ENCODE data around the gene AHSG. TPM values are rescaled to one million over a fixed set of nuclear protein-coding genes. Genes with fewer than 3 reads are reported as not detected.

The AHSG gene
- polyA plus RNA-seq, 1 donor = 1.8 TPM

- Histone ChIP-seq H3K9me3 (ENCODE audit: control insufficient read depth, low read depth, low read length) (no peaks in the 10 kb centered on the region), H3K4me3 (ENCODE audit: low read length) (no peak overlapping the region), H3K36me3 (ENCODE audit: control insufficient read depth, insufficient read depth, low read length) (no peaks in the 10 kb centered on the region), H3K4me1 (ENCODE audit: control insufficient read depth, insufficient read depth, low read length) (no peaks in the 10 kb centered on the region), H3K27ac (ENCODE audit: low read length) (no peak overlapping the region), H3K27me3 (ENCODE audit: control insufficient read depth, insufficient read depth, low read length) (no peaks in the 10 kb centered on the region)
- DNase-seq = no peak
These were observed 28.1 kb downstream of the AHSG start for GRCh38 chr3:186640929-186641328.

- H3K4me1 ChIP-seq (ENCODE audit: control insufficient read depth, insufficient read depth, low read length) = no peaks in the 10 kb centered on the region
- H3K27me3 ChIP-seq (ENCODE audit: control insufficient read depth, insufficient read depth, low read length) = no peaks in the 10 kb centered on the region
- no peaks in the 10 kb centered on the region for H3K36me3 ChIP-seq (ENCODE audit: control insufficient read depth, insufficient read depth, low read length)
- DNase-seq = no peak
- H3K9me3 ChIP-seq (ENCODE audit: control insufficient read depth, low read depth, low read length) = no peaks in the 10 kb centered on the region
- H3K4me3 ChIP-seq (ENCODE audit: low read length) = no peak overlapping the region
- WGBS (ENCODE audit: insufficient coverage, low lambda C conversion rate) = no CpG with 5 or more reads among the region's 3 CpGs
- no peak overlapping the region for H3K27ac ChIP-seq (ENCODE audit: low read length)
These were observed 29.2 kb downstream of the AHSG start for GRCh38 chr3:186642014-186642413.

- DNase-seq = no peak
- no peaks in the 10 kb centered on the region for H3K27me3 ChIP-seq (ENCODE audit: control insufficient read depth, insufficient read depth, low read length)
- H3K36me3 ChIP-seq (ENCODE audit: control insufficient read depth, insufficient read depth, low read length) = no peaks in the 10 kb centered on the region
- H3K4me1 ChIP-seq (ENCODE audit: control insufficient read depth, insufficient read depth, low read length) = no peaks in the 10 kb centered on the region
- no peak overlapping the region for H3K4me3 ChIP-seq (ENCODE audit: low read length)
- WGBS (ENCODE audit: insufficient coverage, low lambda C conversion rate) = 20% methylated on average over 1 of the region's 1 CpG
- H3K9me3 ChIP-seq (ENCODE audit: control insufficient read depth, low read depth, low read length) = no peaks in the 10 kb centered on the region
- no peak overlapping the region for H3K27ac ChIP-seq (ENCODE audit: low read length)
These were observed 30.6 kb downstream of the AHSG start for GRCh38 chr3:186643493-186643892.

DNA sequence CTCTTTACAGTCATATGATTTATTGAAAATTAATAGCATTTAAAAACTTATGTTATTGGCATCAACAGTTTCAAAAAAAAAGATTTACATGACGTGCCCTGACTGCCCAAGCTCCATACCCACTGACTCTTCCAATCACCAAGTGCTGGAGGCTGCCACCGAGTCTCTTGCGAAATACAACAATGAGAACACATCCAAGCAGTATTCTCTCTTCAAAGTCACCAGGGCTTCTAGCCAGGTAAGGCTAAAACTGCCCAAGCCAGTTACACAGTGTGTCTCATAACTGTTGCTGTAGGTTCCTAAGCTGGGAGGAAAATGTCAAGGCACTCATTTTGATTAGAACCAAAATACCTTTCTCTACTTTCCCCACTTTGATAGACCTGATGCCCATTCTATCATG is 31.8 kb downstream of the AHSG start:
- H3K9me3 ChIP-seq (ENCODE audit: control insufficient read depth, low read depth, low read length) = no peaks in the 10 kb centered on the region
- no peak for DNase-seq
- no peaks in the 10 kb centered on the region for H3K36me3 ChIP-seq (ENCODE audit: control insufficient read depth, insufficient read depth, low read length)
- WGBS (ENCODE audit: insufficient coverage, low lambda C conversion rate) = no CpG with 5 or more reads among the region's 3 CpGs
- no peak overlapping the region for H3K4me3 ChIP-seq (ENCODE audit: low read length)
- H3K27me3 ChIP-seq (ENCODE audit: control insufficient read depth, insufficient read depth, low read length) = no peaks in the 10 kb centered on the region
- no peak overlapping the region for H3K27ac ChIP-seq (ENCODE audit: low read length)
- H3K4me1 ChIP-seq (ENCODE audit: control insufficient read depth, insufficient read depth, low read length) = no peaks in the 10 kb centered on the region

GRCh38 chr3:186646106-186646505 is 33.2 kb downstream of the AHSG start:
- Histone ChIP-seq H3K4me3 (ENCODE audit: low read length) (no peak overlapping the region), H3K9me3 (ENCODE audit: control insufficient read depth, low read depth, low read length) (no peaks in the 10 kb centered on the region), H3K36me3 (ENCODE audit: control insufficient read depth, insufficient read depth, low read length) (no peaks in the 10 kb centered on the region), H3K27me3 (ENCODE audit: control insufficient read depth, insufficient read depth, low read length) (no peaks in the 10 kb centered on the region), H3K27ac (ENCODE audit: low read length) (no peak overlapping the region), H3K4me1 (ENCODE audit: control insufficient read depth, insufficient read depth, low read length) (no peaks in the 10 kb centered on the region)
- WGBS (ENCODE audit: insufficient coverage, low lambda C conversion rate) = no CpG with 5 or more reads among the region's 4 CpGs
- no peak for DNase-seq

GRCh38 chr3:186646841-186647240 is 34.0 kb downstream of the AHSG start:
- Histone ChIP-seq H3K36me3 (ENCODE audit: control insufficient read depth, insufficient read depth, low read length) (no peaks in the 10 kb centered on the region), H3K4me1 (ENCODE audit: control insufficient read depth, insufficient read depth, low read length) (no peaks in the 10 kb centered on the region), H3K9me3 (ENCODE audit: control insufficient read depth, low read depth, low read length) (no peaks in the 10 kb centered on the region), H3K4me3 (ENCODE audit: low read length) (no peak overlapping the region), H3K27ac (ENCODE audit: low read length) (no peak overlapping the region), H3K27me3 (ENCODE audit: control insufficient read depth, insufficient read depth, low read length) (no peaks in the 10 kb centered on the region)
- no CpG with 5 or more reads among the region's 1 CpG for WGBS (ENCODE audit: insufficient coverage, low lambda C conversion rate)
- no peak for DNase-seq

DNA sequence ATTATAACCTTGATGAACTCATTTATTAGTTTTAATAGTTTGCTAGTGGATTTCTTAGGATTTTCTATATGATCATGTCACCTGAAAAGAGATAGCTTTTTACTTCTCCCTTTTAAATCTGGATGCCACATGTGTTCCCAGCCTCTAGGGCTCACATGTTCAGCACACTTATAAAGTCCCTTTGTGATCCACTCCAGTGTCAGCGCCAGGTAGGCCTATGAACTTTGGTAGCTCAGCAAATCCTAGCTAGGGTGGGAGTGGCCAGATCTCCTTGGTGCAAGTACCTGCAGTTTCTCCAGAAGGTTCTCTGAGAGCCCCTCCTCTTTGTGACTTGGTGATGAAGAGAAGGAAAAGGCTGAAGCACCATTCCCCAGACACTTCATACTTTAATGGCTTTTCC is 36.0 kb downstream of the AHSG start:
- no CpG with 5 or more reads among the region's 1 CpG for WGBS (ENCODE audit: insufficient coverage, low lambda C conversion rate)
- no peak overlapping the region for H3K4me3 ChIP-seq (ENCODE audit: low read length)
- no peaks in the 10 kb centered on the region for H3K27me3 ChIP-seq (ENCODE audit: control insufficient read depth, insufficient read depth, low read length)
- H3K9me3 ChIP-seq (ENCODE audit: control insufficient read depth, low read depth, low read length) = no peaks in the 10 kb centered on the region
- no peaks in the 10 kb centered on the region for H3K36me3 ChIP-seq (ENCODE audit: control insufficient read depth, insufficient read depth, low read length)
- no peak overlapping the region for H3K27ac ChIP-seq (ENCODE audit: low read length)
- DNase-seq = no peak
- no peaks in the 10 kb centered on the region for H3K4me1 ChIP-seq (ENCODE audit: control insufficient read depth, insufficient read depth, low read length)

GRCh38 chr3:186651678-186652215 is 38.9 kb downstream of the AHSG start:
- Histone ChIP-seq H3K9me3 (ENCODE audit: control insufficient read depth, low read depth, low read length) (no peaks in the 10 kb centered on the region), H3K4me1 (ENCODE audit: control insufficient read depth, insufficient read depth, low read length) (no peaks in the 10 kb centered on the region), H3K27ac (ENCODE audit: low read length) (no peak overlapping the region), H3K36me3 (ENCODE audit: control insufficient read depth, insufficient read depth, low read length) (no peaks in the 10 kb centered on the region), H3K4me3 (ENCODE audit: low read length) (no peak overlapping the region), H3K27me3 (ENCODE audit: control insufficient read depth, insufficient read depth, low read length) (no peaks in the 10 kb centered on the region)
- DNase-seq = no peak
- no CpG with 5 or more reads among the region's 3 CpGs for WGBS (ENCODE audit: insufficient coverage, low lambda C conversion rate)

DNA sequence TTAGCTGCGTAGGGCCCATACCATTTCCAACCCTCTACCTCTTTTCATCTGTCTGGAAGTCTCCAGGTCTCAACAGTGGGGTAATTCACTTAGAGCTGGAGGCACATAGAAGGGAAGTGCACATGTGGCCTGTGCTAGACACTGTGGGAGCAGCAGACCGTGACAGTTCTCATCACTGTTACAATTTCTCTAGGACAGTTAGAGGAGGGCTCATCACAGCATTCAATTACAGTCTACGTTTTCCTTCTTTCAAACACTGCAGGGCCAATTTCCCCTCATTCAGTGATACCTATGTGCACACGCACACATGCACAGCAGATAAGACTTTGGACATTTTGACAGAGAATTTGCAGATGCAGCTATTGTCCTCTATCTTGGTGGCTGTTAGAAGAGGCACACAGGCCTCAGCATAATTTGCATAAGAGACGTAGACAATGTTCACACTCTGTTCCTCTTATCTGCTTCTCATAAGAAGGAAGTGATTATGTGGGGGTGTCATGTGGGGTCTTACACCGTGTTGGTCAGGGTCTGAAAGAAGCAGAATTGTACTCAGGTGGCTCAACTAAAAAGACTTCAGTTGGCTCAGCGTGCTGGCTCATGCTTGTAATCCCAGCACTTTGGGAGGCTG is 40.3 kb downstream of the AHSG start:
- Histone ChIP-seq H3K27ac (ENCODE audit: low read length) (no peak overlapping the region), H3K36me3 (ENCODE audit: control insufficient read depth, insufficient read depth, low read length) (no peaks in the 10 kb centered on the region), H3K4me3 (ENCODE audit: low read length) (no peak overlapping the region), H3K4me1 (ENCODE audit: control insufficient read depth, insufficient read depth, low read length) (no peaks in the 10 kb centered on the region), H3K9me3 (ENCODE audit: control insufficient read depth, low read depth, low read length) (no peaks in the 10 kb centered on the region), H3K27me3 (ENCODE audit: control insufficient read depth, insufficient read depth, low read length) (no peaks in the 10 kb centered on the region)
- no CpG with 5 or more reads among the region's 7 CpGs for WGBS (ENCODE audit: insufficient coverage, low lambda C conversion rate)
- DNase-seq = no peak

- Histone ChIP-seq H3K27me3 (ENCODE audit: control insufficient read depth, insufficient read depth, low read length) (no peaks in the 10 kb centered on the region), H3K9me3 (ENCODE audit: control insufficient read depth, low read depth, low read length) (no peaks in the 10 kb centered on the region), H3K27ac (ENCODE audit: low read length) (no peak overlapping the region), H3K36me3 (ENCODE audit: control insufficient read depth, insufficient read depth, low read length) (no peaks in the 10 kb centered on the region), H3K4me1 (ENCODE audit: control insufficient read depth, insufficient read depth, low read length) (no peaks in the 10 kb centered on the region), H3K4me3 (ENCODE audit: low read length) (no peak overlapping the region)
- WGBS (ENCODE audit: insufficient coverage, low lambda C conversion rate) = no CpG with 5 or more reads among the region's 6 CpGs
- no peak for DNase-seq
These were observed 41.1 kb downstream of the AHSG start for GRCh38 chr3:186653984-186654383.

- DNase-seq = no peak
- WGBS (ENCODE audit: insufficient coverage, low lambda C conversion rate) = no CpG with 5 or more reads among the region's 7 CpGs
- H3K27ac ChIP-seq (ENCODE audit: low read length) = no peak overlapping the region
These were observed 50.7 kb downstream of the AHSG start for GRCh38 chr3:186663361-186664118.

More at GRCh38 chr3:186663361-186664118, 50.7 kb downstream of the AHSG start:
- no peak overlapping the region for H3K4me3 ChIP-seq (ENCODE audit: low read length)
- H3K36me3 ChIP-seq (ENCODE audit: control insufficient read depth, insufficient read depth, low read length) = no peaks in the 10 kb centered on the region
- H3K9me3 ChIP-seq (ENCODE audit: control insufficient read depth, low read depth, low read length) = no peaks in the 10 kb centered on the region
- no peaks in the 10 kb centered on the region for H3K4me1 ChIP-seq (ENCODE audit: control insufficient read depth, insufficient read depth, low read length)
- H3K27me3 ChIP-seq (ENCODE audit: control insufficient read depth, insufficient read depth, low read length) = no peaks in the 10 kb centered on the region

Measured in large intestine (tissue), 3 donors.